DOHH2 (cell line): ENCODE data around the gene PSMC2.
A peak's percentile ranks its signal among the peaks of the same experiment; 100 is the strongest.

Source experiments
- H3F3A ChIP-seq: fragments of 200-600 bp; sonication (generic), shearing (Covaris generic); 2 replicates; pipeline ENCODE4 v1.6.0; 2016; ENCODE audit warnings: antibody characterized with exemption, mild to moderate bottlenecking; ENCODE audit not compliant: control insufficient read depth, insufficient read depth
- H3K27ac ChIP-seq: fragments of 200-600 bp; sonication (generic); 2 replicates; pipeline ENCODE4 v1.5.1; 2014; ENCODE audit warnings: low read depth, mild to moderate bottlenecking, low read length, moderate library complexity
- H3K27me3 ChIP-seq: fragments of 200-600 bp; sonication (generic); 2 replicates; pipeline ENCODE4 v1.6.1; 2014; ENCODE audit warnings: mild to moderate bottlenecking, low read length, mixed read lengths; ENCODE audit not compliant: control insufficient read depth
- H3K36me3 ChIP-seq: fragments of 200-600 bp; sonication (generic); 2 replicates; pipeline ENCODE4 v1.6.1; 2014; ENCODE audit warnings: mild to moderate bottlenecking, low read length, moderate library complexity, mixed read lengths; ENCODE audit not compliant: control insufficient read depth
- H3K4me1 ChIP-seq: fragments of 200-600 bp; sonication (generic); 2 replicates; pipeline ENCODE4 v1.6.1; 2014; ENCODE audit warnings: mild to moderate bottlenecking, low read length, mixed read lengths; ENCODE audit not compliant: control insufficient read depth
- H3K4me2 ChIP-seq: fragments of 200-600 bp; sonication (generic); 2 replicates; pipeline ENCODE4 v1.6.0; 2014; ENCODE audit warnings: mild to moderate bottlenecking, low read length, moderate library complexity
- H3K4me3 ChIP-seq: fragments of 200-600 bp; sonication (generic); 2 replicates; pipeline ENCODE4 v1.5.1; 2014; ENCODE audit warnings: mild to moderate bottlenecking, low read length, mixed read lengths
- H3K79me2 ChIP-seq: fragments of 200-600 bp; sonication (generic); 2 replicates; pipeline ENCODE4 v1.6.1; 2014; ENCODE audit warnings: mild to moderate bottlenecking, low read length, mixed read lengths; ENCODE audit not compliant: control insufficient read depth
- H3K9me2 ChIP-seq: fragments of 200-600 bp; sonication (generic); replicated peaks from 2 replicates; pipeline ENCODE4 v1.6.1; 2014; ENCODE audit warnings: mild to moderate bottlenecking, low read length, mixed read lengths; ENCODE audit not compliant: control insufficient read depth
- H3K9me3 ChIP-seq: fragments of 200-600 bp; sonication (generic); 2 replicates; pipeline ENCODE4 v1.6.1; 2014; ENCODE audit warnings: antibody characterized with exemption, low read length, mixed read lengths; ENCODE audit not compliant: control insufficient read depth, insufficient read depth
- H4K20me1 ChIP-seq: fragments of 200-600 bp; sonication (generic); 2 replicates; pipeline ENCODE4 v1.6.0; 2014; ENCODE audit warnings: low read depth, mild to moderate bottlenecking, antibody characterized with exemption, low read length, moderate library complexity; ENCODE audit not compliant: control insufficient read depth, insufficient read depth
- EZH2phosphoT487 ChIP-seq: fragments of 200-600 bp; sonication (generic); IDR thresholded peaks from 2 replicates; pipeline ENCODE4 v1.6.1; 2017; ENCODE audit warnings: borderline replicate concordance, mild to moderate bottlenecking, antibody characterized with exemption, low read length, moderate library complexity, mixed read lengths
- TF ChIP-seq, protein P1 (sequence below): fragments of 200-600 bp; sonication (generic); IDR thresholded peaks from one replicate; pipeline ENCODE4 v1.5.1; 2014; ENCODE audit warnings: antibody characterized with exemption, mild to moderate bottlenecking, low read depth, low read length; ENCODE audit not compliant: poor library complexity, severe bottlenecking

The PSMC2 gene

DNA sequence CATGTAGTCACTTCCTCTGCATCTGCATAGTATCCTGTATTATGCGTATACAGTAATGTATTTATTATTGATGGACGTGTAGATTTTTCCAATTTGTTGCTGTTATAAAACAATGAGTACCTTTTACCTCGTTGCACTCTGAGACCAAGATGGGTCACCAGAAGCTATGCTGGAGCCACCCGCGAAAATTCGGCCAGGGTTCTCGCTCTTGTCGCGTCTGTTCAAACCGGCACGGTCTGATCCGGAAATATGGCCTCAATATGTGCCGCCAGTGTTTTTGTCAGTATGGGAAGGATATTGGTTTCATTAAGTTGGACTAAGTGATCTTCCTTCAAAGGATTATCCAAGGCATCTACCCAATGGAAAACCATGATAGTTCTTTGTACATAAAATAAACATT, 1.0 kb downstream of the PSMC2 start:
- Histone ChIP-seq H3K9me2 (no peaks in the 10 kb centered on the region), H3K4me3 (peak overlapping the region; percentile 85), H3K79me2 (peaks cover 86% of the 10 kb centered on the region), H3K9me3 (no peaks in the 10 kb centered on the region), H3K36me3 (peaks cover 55% of the 10 kb centered on the region), H3K4me1 (peaks cover 45% of the 10 kb centered on the region), H3K4me2 (peak overlapping the region; percentile 72), H4K20me1 (peaks cover 4% of the 10 kb centered on the region; the same call in 1 of the 2 replicates), H3F3A (no peaks in the 10 kb centered on the region), H3K27ac (no peak overlapping the region), H3K27me3 (no peaks in the 10 kb centered on the region)
- TF ChIP-seq EZH2phosphoT487, result no peak
- TF ChIP-seq, protein P1, sequence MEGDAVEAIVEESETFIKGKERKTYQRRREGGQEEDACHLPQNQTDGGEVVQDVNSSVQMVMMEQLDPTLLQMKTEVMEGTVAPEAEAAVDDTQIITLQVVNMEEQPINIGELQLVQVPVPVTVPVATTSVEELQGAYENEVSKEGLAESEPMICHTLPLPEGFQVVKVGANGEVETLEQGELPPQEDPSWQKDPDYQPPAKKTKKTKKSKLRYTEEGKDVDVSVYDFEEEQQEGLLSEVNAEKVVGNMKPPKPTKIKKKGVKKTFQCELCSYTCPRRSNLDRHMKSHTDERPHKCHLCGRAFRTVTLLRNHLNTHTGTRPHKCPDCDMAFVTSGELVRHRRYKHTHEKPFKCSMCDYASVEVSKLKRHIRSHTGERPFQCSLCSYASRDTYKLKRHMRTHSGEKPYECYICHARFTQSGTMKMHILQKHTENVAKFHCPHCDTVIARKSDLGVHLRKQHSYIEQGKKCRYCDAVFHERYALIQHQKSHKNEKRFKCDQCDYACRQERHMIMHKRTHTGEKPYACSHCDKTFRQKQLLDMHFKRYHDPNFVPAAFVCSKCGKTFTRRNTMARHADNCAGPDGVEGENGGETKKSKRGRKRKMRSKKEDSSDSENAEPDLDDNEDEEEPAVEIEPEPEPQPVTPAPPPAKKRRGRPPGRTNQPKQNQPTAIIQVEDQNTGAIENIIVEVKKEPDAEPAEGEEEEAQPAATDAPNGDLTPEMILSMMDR, result no peak

DNA sequence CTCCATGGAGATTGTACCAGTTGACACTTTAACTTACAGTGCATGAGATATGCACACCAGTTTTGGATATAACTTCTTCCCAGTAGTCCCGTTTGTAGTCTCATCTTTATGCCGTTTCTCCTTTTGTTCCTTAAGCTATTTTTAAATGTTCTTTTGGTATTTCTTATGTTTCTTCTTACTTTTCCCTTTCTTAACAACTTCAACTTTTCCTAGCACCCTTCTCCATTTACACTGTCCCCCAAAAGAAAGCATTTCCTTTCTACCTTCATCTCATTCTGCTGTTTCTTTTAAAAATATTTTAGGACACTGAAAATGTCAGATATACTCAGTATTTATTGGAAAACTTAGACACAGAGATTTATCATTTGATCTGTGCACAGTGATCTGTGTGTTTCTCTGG, 1.5 kb downstream of the PSMC2 start:
- Histone ChIP-seq H3K27ac (no peak overlapping the region), H3K4me1 (peaks cover 43% of the 10 kb centered on the region), H3K4me3 (peak overlapping the region; percentile 85)

DNA sequence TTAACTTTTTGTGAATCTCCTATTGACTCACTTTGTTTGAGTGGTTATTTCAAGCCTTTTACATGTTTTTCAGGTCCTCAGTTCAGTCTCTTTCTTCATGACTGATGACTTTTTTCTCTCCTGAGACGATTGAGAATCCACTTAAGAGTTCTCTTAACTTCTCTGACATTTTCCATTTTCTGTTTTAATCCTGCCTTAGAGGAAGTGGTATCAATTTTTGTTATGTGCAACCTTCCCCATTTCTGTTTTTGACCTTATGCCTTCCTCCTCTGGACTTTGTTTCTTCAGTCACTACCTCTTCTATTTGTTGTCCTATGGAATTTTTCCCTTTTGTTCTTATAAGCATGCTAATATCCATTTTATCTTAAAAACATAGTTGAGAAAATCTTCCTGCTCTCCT, 2.4 kb downstream of the PSMC2 start:
- H3K9me2 ChIP-seq, result no peaks in the 10 kb centered on the region
- no peaks in the 10 kb centered on the region for H3K9me3 ChIP-seq
- H3K79me2 ChIP-seq, result peaks cover 86% of the 10 kb centered on the region
- no peaks in the 10 kb centered on the region for H3K27me3 ChIP-seq
- peak overlapping the region; percentile 72 for H3K4me2 ChIP-seq
- H3K4me3 ChIP-seq, result peak overlapping the region; percentile 85
- no peaks in the 10 kb centered on the region; the same call in 1 of the 2 replicates for H3F3A ChIP-seq
- peaks cover 57% of the 10 kb centered on the region for H3K36me3 ChIP-seq
- H3K27ac ChIP-seq, result no peak overlapping the region
- peaks cover 4% of the 10 kb centered on the region; the same call in 1 of the 2 replicates for H4K20me1 ChIP-seq
- H3K4me1 ChIP-seq, result peaks cover 43% of the 10 kb centered on the region
- no peak for TF ChIP-seq EZH2phosphoT487
- TF ChIP-seq, protein P1, result no peak

More for the DNA sequence above, 1.5 kb downstream of the PSMC2 start:
- Histone ChIP-seq H3K27me3 (no peaks in the 10 kb centered on the region), H3K79me2 (peaks cover 86% of the 10 kb centered on the region), H3K9me2 (no peaks in the 10 kb centered on the region), H3F3A (no peaks in the 10 kb centered on the region), H4K20me1 (peaks cover 4% of the 10 kb centered on the region; the same call in 1 of the 2 replicates), H3K4me2 (peak overlapping the region; percentile 72), H3K36me3 (peaks cover 55% of the 10 kb centered on the region), H3K9me3 (no peaks in the 10 kb centered on the region)
- no peak for TF ChIP-seq EZH2phosphoT487
- TF ChIP-seq, protein P1, result no peak

DNA sequence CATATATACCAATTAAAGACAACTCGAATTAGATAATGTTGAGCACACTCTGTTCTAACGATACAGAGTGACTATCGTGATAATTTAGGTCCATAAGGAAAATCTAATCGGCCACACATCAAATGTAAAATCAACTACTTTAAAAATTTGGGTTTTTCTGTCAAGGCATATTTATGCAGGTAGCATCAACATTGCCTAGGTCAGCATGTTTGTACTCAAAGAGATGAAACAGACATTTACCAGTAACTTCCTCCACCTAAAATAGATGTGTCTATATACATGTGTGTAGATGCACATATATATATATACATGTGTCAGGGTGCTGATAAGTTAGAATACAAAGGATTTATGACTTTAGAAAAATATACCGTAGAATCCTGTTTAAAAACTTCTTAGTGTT, 22.0 kb downstream of the PSMC2 start:
- H3K36me3 ChIP-seq, result peaks cover 59% of the 10 kb centered on the region
- peaks cover 13% of the 10 kb centered on the region; the same call in 1 of the 2 replicates for H3F3A ChIP-seq
- H3K9me2 ChIP-seq, result no peaks in the 10 kb centered on the region
- H3K27ac ChIP-seq, result no peak overlapping the region
- no peaks in the 10 kb centered on the region for H3K9me3 ChIP-seq
- no peaks in the 10 kb centered on the region for H3K4me1 ChIP-seq
- TF ChIP-seq, protein P1, result no peak
- no peak for TF ChIP-seq EZH2phosphoT487
- peaks cover 5% of the 10 kb centered on the region; the same call in 1 of the 2 replicates for H3K27me3 ChIP-seq
- H3K4me3 ChIP-seq, result no peak overlapping the region
- H3K4me2 ChIP-seq, result no peak overlapping the region
- H4K20me1 ChIP-seq, result no peaks in the 10 kb centered on the region
- H3K79me2 ChIP-seq, result no peaks in the 10 kb centered on the region
